K562 (cell line): ENCODE measurements around the gene CLCNKB. TPM values are rescaled to one million over a fixed set of nuclear protein-coding genes. Genes with fewer than 3 reads are reported as not detected.

ENCODE experiments used
- ARID1B ChIP-seq: fragments of 450-650 bp; IDR thresholded peaks from 2 replicates; pipeline ENCODE4 v1.6.1; 2016; ENCODE audit warnings: antibody characterized with exemption, mild to moderate bottlenecking, inconsistent platforms
- BRF1 ChIP-seq: IDR thresholded peaks from 3 replicates; pipeline ENCODE4 v1.6.1; 2011; ENCODE audit warnings: borderline replicate concordance, mild to moderate bottlenecking; ENCODE audit not compliant: insufficient read length; ENCODE audit errors: extremely low read depth
- CBX2 ChIP-seq: fragments of 200-600 bp; sonication (generic); IDR thresholded peaks from one replicate; pipeline ENCODE4 v1.6.1; 2012; ENCODE audit warnings: mild to moderate bottlenecking, low read length, inconsistent platforms; ENCODE audit not compliant: insufficient read depth, poor library complexity, severe bottlenecking
- E2F6 ChIP-seq, 2 experiments: IDR thresholded peaks; 2 replicates each; pipeline ENCODE4 v1.6.1; 2011; ENCODE audit warnings: borderline replicate concordance in 1 of 2, control low read depth in 1 of 2, low read depth in 1 of 2, low read length in 1 of 2, mild to moderate bottlenecking in 1 of 2, mixed read lengths in 1 of 2, moderate library complexity in 1 of 2; ENCODE audit not compliant: insufficient read depth in 1 of 2, insufficient read length in 1 of 2, poor library complexity in 1 of 2, severe bottlenecking in 1 of 2; ENCODE audit errors: extremely low read depth in 1 of 2
- ELF2 ChIP-seq: fragments of 250-450 bp; sonication (Bioruptor Pico); IDR thresholded peaks from 2 replicates; pipeline ENCODE4 v1.5.0; 2021; ENCODE audit warnings: mild to moderate bottlenecking
- FOXJ2 ChIP-seq: fragments of 200-800 bp; sonication (Bioruptor generic); IDR thresholded peaks from 2 replicates; pipeline ENCODE4 v1.6.1; 2016; ENCODE audit warnings: missing genetic modification characterization, missing compliant biosample characterization
- HMBOX1 ChIP-seq: sonication (generic); IDR thresholded peaks from 2 replicates; pipeline ENCODE4 v1.6.1; 2016
- JUN ChIP-seq, 2 experiments: sonication (generic) in 1 of 2; formaldehyde crosslinking in 1 of 2; IDR thresholded peaks; 2 replicates each; pipeline versions ENCODE4 v1.6.1 to v1.8.0; 2012 to 2022; ENCODE audit warnings: borderline replicate concordance in 2 of 2, mild to moderate bottlenecking in 2 of 2, improper control_type of control experiment in 1 of 2, low read depth in 1 of 2, low read length in 1 of 2, missing genetic modification reagents in 1 of 2
- JUNB ChIP-seq: fragments of 450-650 bp; formaldehyde crosslinking; conservative IDR thresholded peaks from 2 replicates; pipeline ENCODE4 v1.4.0; 2020; ENCODE audit warnings: mild to moderate bottlenecking
- KDM1A ChIP-seq, 2 experiments: fragments of 450-650 bp; IDR thresholded peaks; 2 replicates each; pipeline ENCODE4 v1.6.1; 2016; ENCODE audit warnings: mild to moderate bottlenecking in 2 of 2
- KLF13 ChIP-seq: fragments of 450-650 bp; IDR thresholded peaks from 2 replicates; pipeline ENCODE4 v1.6.1; 2016; ENCODE audit warnings: missing genetic modification characterization, low read depth, mild to moderate bottlenecking, missing compliant biosample characterization, moderate library complexity, borderline replicate concordance
- MYNN ChIP-seq, 2 experiments: sonication (generic); formaldehyde crosslinking in 1 of 2; IDR thresholded peaks; 2 replicates each; pipeline versions ENCODE4 v1.5.0 to v1.6.1; 2016 to 2020; ENCODE audit warnings: antibody characterized with exemption in 1 of 2, missing genetic modification reagents in 1 of 2
- NRF1 ChIP-seq, 2 experiments: fragments of 450-650 bp; IDR thresholded peaks in 1 of 2; conservative IDR thresholded peaks in 1 of 2; 2 replicates each; pipeline ENCODE4 v1.6.1; 2014; ENCODE audit warnings: mild to moderate bottlenecking in 2 of 2
- POLR2A ChIP-seq: fragments of 450-650 bp; conservative IDR thresholded peaks from 2 replicates; pipeline ENCODE4 v1.6.1; 2016
- POLR2G ChIP-seq: fragments of 200-400 bp; formaldehyde crosslinking; IDR thresholded peaks from 2 replicates; pipeline ENCODE4 v1.6.1; 2017; ENCODE audit warnings: low read depth, mild to moderate bottlenecking, antibody characterized with exemption, low read length, moderate library complexity
- POLR3G ChIP-seq: IDR thresholded peaks from 2 replicates; pipeline ENCODE4 v1.6.1; 2011; ENCODE audit not compliant: insufficient read length, insufficient replicate concordance; ENCODE audit errors: extremely low read depth
- STAG1 ChIP-seq: sonication (generic); formaldehyde crosslinking; IDR thresholded peaks from 2 replicates; pipeline ENCODE4 v1.5.0; 2020; ENCODE audit warnings: missing genetic modification reagents, borderline replicate concordance
- TAL1 ChIP-seq: fragments of 450-650 bp; IDR thresholded peaks from 2 replicates; pipeline ENCODE4 v1.6.1; 2016; ENCODE audit warnings: mild to moderate bottlenecking
- TARDBP ChIP-seq: fragments of 450-650 bp; IDR thresholded peaks from 2 replicates; pipeline ENCODE4 v1.6.1; 2016
- TEAD1 ChIP-seq, 2 experiments: fragments of 450-650 bp in 1 of 2; sonication (generic) in 1 of 2; formaldehyde crosslinking; IDR thresholded peaks; 2 replicates each; pipeline versions ENCODE4 v1.4.0 to v1.8.0; 2020 to 2022; ENCODE audit warnings: mild to moderate bottlenecking in 2 of 2, missing genetic modification reagents in 1 of 2
- YY1 ChIP-seq, 3 experiments: IDR thresholded peaks; 2 replicates each; pipeline ENCODE4 v1.6.1; 2011; ENCODE audit warnings: low read length in 2 of 3, mild to moderate bottlenecking in 2 of 3, moderate library complexity in 2 of 3, borderline replicate concordance in 1 of 3, control low read depth in 1 of 3, low read depth in 1 of 3; ENCODE audit not compliant: insufficient read depth in 3 of 3, insufficient replicate concordance in 2 of 3, control insufficient read depth in 1 of 3, insufficient read length in 1 of 3; ENCODE audit errors: extremely low read depth in 1 of 3
- ZFP36 ChIP-seq: fragments of 150-350 bp; IDR thresholded peaks from 2 replicates; pipeline ENCODE4 v1.6.1; 2018; ENCODE audit warnings: low read length, low read depth; ENCODE audit not compliant: partially characterized antibody
- ZFPM2 ChIP-seq: fragments of 250-450 bp; sonication (Bioruptor Pico); IDR thresholded peaks from 2 replicates; pipeline ENCODE4 v1.5.1; 2022; ENCODE audit warnings: mild to moderate bottlenecking
- ZNF3 ChIP-seq: fragments of 250-450 bp; sonication (Bioruptor Pico); IDR thresholded peaks from 2 replicates; pipeline ENCODE4 v1.5.0; 2021; ENCODE audit warnings: mild to moderate bottlenecking, moderate library complexity
- ZNF316 ChIP-seq: fragments of 450-650 bp; IDR thresholded peaks from 2 replicates; pipeline ENCODE4 v1.6.1; 2016
- ZNF507 ChIP-seq: conservative IDR thresholded peaks from 2 replicates; pipeline ENCODE4 v1.6.1; 2017; ENCODE audit warnings: missing genetic modification characterization, missing compliant biosample characterization
- polyA plus RNA-seq, 8 experiments: library from polyadenylated mRNA; depleted of rRNA in 4 of 8; stranded (reverse) in 5 of 8; unstranded in 3 of 8; fragments of >200 nt; fragmentation: Nextera tagmentation in 2 of 8; fragmentation: Illumina TruSeq in 1 of 8; extraction: Ambion mirVana in 2 of 8; extraction: Trizol in 1 of 8; gene quantifications; 2 replicates each; pipeline versions ENCODE4 v1.2.1 to v1.2.3, GENCODE V29; 2011 to 2014; ENCODE audit warnings: inconsistent platforms in 1 of 8, missing spikeins in 1 of 8
- total RNA-seq, 7 experiments: library from RNA; depleted of rRNA in 6 of 7; stranded (reverse); fragments of >200 nt in 6 of 7; fragmentation: Illumina TruSeq in 2 of 7; extraction: Trizol in 2 of 7; gene quantifications; 2 replicates each; pipeline versions ENCODE4 v1.2.1 to v1.2.3, GENCODE V29; 2011 to 2021; ENCODE audit warnings: low replicate concordance in 1 of 7

CLCNKB gene
- total and polyA plus RNA-seq, 9 of the 15 experiments (the other 6 are each of a cell fraction or from before 2014, with no cell fraction given) = 0.08 to 1.7 (median 0.64) TPM

DNA sequence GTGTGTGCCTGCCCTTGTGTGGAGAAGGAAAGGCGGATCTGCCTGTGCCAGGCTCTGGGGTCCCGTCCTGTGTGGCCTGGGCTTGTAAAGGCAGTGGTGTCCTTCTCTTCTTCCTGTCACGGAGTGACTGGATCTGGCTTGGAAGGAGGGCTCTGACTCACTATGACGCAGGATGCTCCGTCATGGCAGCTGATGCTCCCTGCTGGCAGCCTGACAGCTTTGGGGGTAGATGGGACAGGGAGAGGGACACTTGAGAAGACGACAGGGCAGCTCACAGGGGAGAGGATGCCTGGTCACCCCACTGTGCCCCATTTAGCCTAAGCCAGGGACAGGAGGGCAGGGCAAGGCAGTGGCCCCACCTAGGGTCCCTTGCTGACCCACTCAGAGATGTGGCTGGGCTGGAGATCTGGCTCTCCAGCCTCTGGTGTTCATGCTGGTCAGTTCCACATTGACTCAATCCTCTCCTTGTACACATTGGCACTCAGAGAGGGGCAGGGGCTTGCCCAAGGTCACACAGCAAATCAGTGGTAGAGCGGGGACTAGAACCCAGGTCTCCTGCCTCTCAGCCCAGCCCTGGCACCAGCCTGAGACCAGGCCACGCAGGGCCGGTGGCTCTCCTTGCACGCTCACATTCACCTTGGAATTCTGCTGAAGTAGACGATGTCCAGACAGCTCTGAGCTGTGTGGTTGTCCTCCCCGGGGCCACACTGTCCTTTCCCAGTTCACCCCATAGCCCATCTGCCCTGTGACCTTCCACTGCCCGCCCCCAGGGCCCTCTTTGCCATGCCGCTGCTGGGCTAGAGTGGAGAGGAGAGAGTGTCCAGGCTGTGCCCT is 32.7 kb downstream of the CLCNKB start (continued):
- TF ChIP-seq JUN (IDR thresholded peaks at IDR 0.05; ENCODE audit: borderline replicate concordance, low read depth, low read length) = peak; percentile 91
- 0 out of 2 replicates have a peak, but pooled peaks have one; percentile 26 for TF ChIP-seq JUN (CRISPR knock-in tag; IDR thresholded peaks at IDR 0.05; ENCODE audit: borderline replicate concordance)
- no peak for TF ChIP-seq POLR2A
- TF ChIP-seq ZNF3 = no peak
- TF ChIP-seq BRF1 = no peak
- TF ChIP-seq CBX2 = no peak
- TF ChIP-seq ZFP36 = peak; percentile 57
- TF ChIP-seq KDM1A (IDR thresholded peaks at IDR 0.05) = 0 out of 4 replicates have a peak, but pooled peaks of 1 of the 2 experiments have one; percentile 25
- TF ChIP-seq FOXJ2 (tag) = no peak
- peak; percentile 62; the same call in 1 of the 2 replicates for TF ChIP-seq MYNN (IDR thresholded peaks at IDR 0.05)
- TF ChIP-seq MYNN (CRISPR knock-in tag; IDR thresholded peaks at IDR 0.05) = no peak
- TF ChIP-seq ZNF316 = no peak
- TF ChIP-seq TAL1 = no peak
- TF ChIP-seq POLR2G = 0 out of 2 replicates have a peak, but pooled peaks have one; percentile 26
- TF ChIP-seq POLR3G = no peak
- TF ChIP-seq STAG1 (CRISPR knock-in tag) = 0 out of 2 replicates have a peak, but pooled peaks have one; percentile 4
- TF ChIP-seq ZNF507 = no peak
- TF ChIP-seq KLF13 (tag) = no peak
- TF ChIP-seq JUNB (CRISPR knock-in tag) = no peak
- TF ChIP-seq TARDBP = peak; percentile 70; the same call in 1 of the 2 replicates
- TF ChIP-seq NRF1 (conservative IDR thresholded peaks at IDR 0.05 in 1 of 2, IDR thresholded peaks at IDR 0.05 in 1 of 2) = peak; percentile 30 to 42; a peak in 1 of 4 replicates
- TF ChIP-seq YY1 (IDR thresholded peaks at IDR 0.05; ENCODE audit: borderline replicate concordance in 1 of 3, control insufficient read depth in 1 of 3, extremely low read depth in 1 of 3, insufficient read depth in 3 of 3, insufficient read length in 1 of 3, insufficient replicate concordance in 2 of 3, low read depth in 1 of 3, low read length in 2 of 3) = peak in 1 of 3 experiments; percentile 40
- TF ChIP-seq TEAD1 (CRISPR knock-in tag; IDR thresholded peaks at IDR 0.05) = peak in 1 of 2 experiments; percentile 57; a peak in 1 of 4 replicates
- TF ChIP-seq ELF2 = no peak
- peak; percentile 49; the same call in 1 of the 2 replicates for TF ChIP-seq ARID1B
- TF ChIP-seq ZFPM2 (CRISPR knock-in tag) = no peak
- TF ChIP-seq HMBOX1 = no peak
- TF ChIP-seq E2F6 (IDR thresholded peaks at IDR 0.05; ENCODE audit: borderline replicate concordance in 1 of 2, extremely low read depth in 1 of 2, insufficient read depth in 1 of 2, insufficient read length in 1 of 2, low read depth in 1 of 2, low read length in 1 of 2, poor library complexity in 1 of 2, severe bottlenecking in 1 of 2) = no peak
